Measurements from ENCODE around the gene BEND5.

GRCh38 chr1:48679859-48680258 lies 96.8 kb downstream of the BEND5 start:
- TF ChIP-seq CTCF (IDR thresholded peaks at IDR 0.05) (no peak), EP300 (IDR thresholded peaks at IDR 0.05) (no peak), POLR2A (IDR thresholded peaks at IDR 0.05) (no peak), POLR2AphosphoS5 (IDR thresholded peaks at IDR 0.05) (no peak)

All from stomach (tissue), 4 donors.